HCT116 (cell line): ENCODE measurements around the gene CAPG. TPM values are rescaled to one million over a fixed set of nuclear protein-coding genes. Genes with fewer than 3 reads are reported as not detected.
A peak's percentile ranks its signal among the peaks of the same experiment; 100 is the strongest.

Experiments
- ATAC-seq: fragments of 200-7000 bp; cut with Tn5 transposase; 2 replicates; pipeline ENCODE4 v1.9.1; 2020; ENCODE audit warnings: mild to moderate bottlenecking, moderate library complexity
- BruUV-seq: library from RNA; stranded (reverse); fragments of 400-500 nt; replicated peaks from 2 replicates; lab custom pipeline; 2021; lab: Mats Ljungman, UMichigan
- CTCF ChIA-PET: fragments of 300-600 bp; sonication (Branson Sonifier 250); formaldehyde crosslinking; loops from one replicate; lab custom pipeline; 2021; ENCODE audit warnings: antibody characterized with exemption; lab: Charles Lee
- POLR2A ChIA-PET: fragments of 300-600, 350-600 bp; sonication (Branson Sonifier 250); formaldehyde crosslinking; loops from one replicate; lab custom pipeline; 2021; ENCODE audit warnings: antibody characterized with exemption; lab: Charles Lee
- RAD21 ChIA-PET, 2 experiments: fragments of 300-600 bp; sonication (Branson Sonifier 250); formaldehyde crosslinking; loops; one replicate each; lab custom pipeline; 2023; ENCODE audit warnings: low total read pairs in 2 of 2; ENCODE audit not compliant: uncharacterized antibody in 2 of 2, unreplicated experiment in 2 of 2, low non-redundant PET in 1 of 2; lab: Charles Lee
- DNase-seq: peaks from one replicate; pipeline ENCODE4 v3.0.0-alpha.2; 2010; ENCODE audit warnings: low read depth, low spot score
- H2AFZ ChIP-seq: fragments of 200-600 bp; shearing (Covaris generic), sonication (generic); 2 replicates; pipeline ENCODE4 v1.6.1; 2017; ENCODE audit warnings: low read depth, mixed run types, mixed read lengths, antibody characterized with exemption, low read length; ENCODE audit not compliant: poor library complexity, severe bottlenecking
- H3K27ac ChIP-seq: 2 replicates; pipeline ENCODE4 v1.5.1; 2012; ENCODE audit warnings: low read depth, low read length
- H3K27me3 ChIP-seq: fragments of 200-600 bp; sonication (generic); 2 replicates; pipeline ENCODE4 v1.6.1; 2016; ENCODE audit warnings: mixed run types, low read length, mixed read lengths; ENCODE audit not compliant: insufficient read depth
- H3K36me3 ChIP-seq, 2 experiments: fragments of 200-500 bp in 1 of 2; fragments of 200-600 bp in 1 of 2; sonication (Bioruptor generic) in 1 of 2; sonication (generic) in 1 of 2; 2 replicates each; pipeline versions ENCODE4 v1.5.1 to v1.6.1; 2014 to 2016; ENCODE audit warnings: low read length in 2 of 2, inconsistent platforms in 1 of 2, mixed read lengths in 1 of 2, mixed run types in 1 of 2; ENCODE audit not compliant: insufficient read depth in 2 of 2, control insufficient read depth in 1 of 2
- H3K4me1 ChIP-seq, 2 experiments: fragments of 200-600 bp in 1 of 2; sonication (generic) in 1 of 2; 2 replicates each; pipeline versions ENCODE4 v1.5.1 to v1.6.1; 2012 to 2017; ENCODE audit warnings: low read length in 2 of 2, inconsistent platforms in 1 of 2, mild to moderate bottlenecking in 1 of 2, mixed read lengths in 1 of 2, mixed run types in 1 of 2, moderate library complexity in 1 of 2; ENCODE audit not compliant: insufficient read depth in 2 of 2, control insufficient read depth in 1 of 2
- H3K4me2 ChIP-seq: fragments of 200-600 bp; sonication (generic); 2 replicates; pipeline ENCODE4 v1.6.1; 2017; ENCODE audit warnings: mixed run types, low read length, mixed read lengths
- H3K4me3 ChIP-seq, 2 experiments: fragments of 200-600 bp in 1 of 2; sonication (generic) in 1 of 2; replicated peaks in 1 of 2; 2 replicates each; pipeline ENCODE4 v1.5.1; 2011 to 2016; ENCODE audit warnings: low read length in 2 of 2, control low read depth in 1 of 2, low read depth in 1 of 2, mild to moderate bottlenecking in 1 of 2, mixed read lengths in 1 of 2, mixed run types in 1 of 2
- H3K79me2 ChIP-seq: fragments of 200-600 bp; sonication (generic); 2 replicates; pipeline ENCODE4 v1.6.1; 2017; ENCODE audit warnings: mild to moderate bottlenecking, mixed run types, low read length, moderate library complexity, mixed read lengths; ENCODE audit not compliant: insufficient read depth
- H3K9ac ChIP-seq: fragments of 200-600 bp; sonication (generic); 2 replicates; pipeline ENCODE4 v1.6.1; 2016; ENCODE audit warnings: low read length, mixed read lengths
- H3K9me2 ChIP-seq: fragments of 200-600 bp; sonication (generic), shearing (Covaris generic); 2 replicates; pipeline ENCODE4 v1.6.1; 2017; ENCODE audit warnings: mixed run types, mild to moderate bottlenecking, moderate library complexity; ENCODE audit not compliant: insufficient read depth
- H3K9me3 ChIP-seq, 2 experiments: fragments of 200-500 bp in 1 of 2; fragments of 200-600 bp in 1 of 2; sonication (Bioruptor generic) in 1 of 2; sonication (generic) in 1 of 2; 2 replicates each; pipeline ENCODE4 v1.6.1; 2014 to 2017; ENCODE audit warnings: low read length in 2 of 2, mixed read lengths in 2 of 2, inconsistent platforms in 1 of 2, low read depth in 1 of 2, mild to moderate bottlenecking in 1 of 2, mixed run types in 1 of 2, moderate library complexity in 1 of 2; ENCODE audit not compliant: control insufficient read depth in 1 of 2, insufficient read depth in 1 of 2
- H4K20me1 ChIP-seq: fragments of 200-600 bp; sonication (generic), shearing (Covaris generic); 2 replicates; pipeline ENCODE4 v1.6.1; 2017; ENCODE audit warnings: mixed run types, mild to moderate bottlenecking, moderate library complexity; ENCODE audit not compliant: insufficient read depth
- ATF3 ChIP-seq: IDR thresholded peaks from 2 replicates; pipeline ENCODE4 v1.6.1; 2012
- CBX3 ChIP-seq: IDR thresholded peaks from 2 replicates; pipeline ENCODE4 v1.6.1; 2012; ENCODE audit warnings: low read depth
- CEBPB ChIP-seq: IDR thresholded peaks from 2 replicates; pipeline ENCODE4 v1.6.1; 2012; ENCODE audit warnings: low read depth
- ELF1 ChIP-seq: IDR thresholded peaks from 2 replicates; pipeline ENCODE4 v1.6.1; 2012; ENCODE audit warnings: low read depth, borderline replicate concordance
- EZH2 ChIP-seq: fragments of 200-600 bp; sonication (generic); IDR thresholded peaks from 2 replicates; pipeline ENCODE4 v1.6.1; 2017; ENCODE audit warnings: antibody characterized with exemption, mixed run types
- JUND ChIP-seq: IDR thresholded peaks from 2 replicates; pipeline ENCODE4 v1.6.1; 2012
- MAX ChIP-seq: IDR thresholded peaks from 2 replicates; pipeline ENCODE4 v1.6.1; 2012
- POLR2A ChIP-seq: IDR thresholded peaks from 2 replicates; pipeline ENCODE4 v1.7.0; 2011; ENCODE audit warnings: borderline replicate concordance; ENCODE audit not compliant: insufficient read depth, insufficient read length; ENCODE audit errors: extremely low read depth
- POLR2AphosphoS5 ChIP-seq: IDR thresholded peaks from 2 replicates; pipeline ENCODE4 v1.6.1; 2011; ENCODE audit warnings: mild to moderate bottlenecking, low read depth, low read length, moderate library complexity
- RAD21 ChIP-seq: IDR thresholded peaks from 2 replicates; pipeline ENCODE4 v1.6.1; 2012; ENCODE audit warnings: low read depth, mild to moderate bottlenecking
- REST ChIP-seq: IDR thresholded peaks from 2 replicates; pipeline ENCODE4 v1.6.1; 2012; ENCODE audit warnings: low read depth
- SIN3A ChIP-seq: IDR thresholded peaks from 2 replicates; pipeline ENCODE4 v1.6.1; 2012; ENCODE audit warnings: low read depth
- SP1 ChIP-seq: IDR thresholded peaks from 2 replicates; pipeline ENCODE4 v1.6.1; 2012; ENCODE audit warnings: low read depth
- ZBTB33 ChIP-seq: IDR thresholded peaks from 2 replicates; pipeline ENCODE4 v1.6.1; 2011; ENCODE audit warnings: mild to moderate bottlenecking, low read length, moderate library complexity; ENCODE audit not compliant: insufficient replicate concordance; ENCODE audit errors: extremely low read depth
- intact Hi-C: fragments of 100-400 bp; cut with micrococcal nuclease; formaldehyde crosslinking; loops from 2 replicates; pipeline ENCODE4 v1.10.0; 2022
- total RNA-seq: library from RNA; stranded (reverse); gene quantifications from one replicate; pipeline ENCODE4 v1.2.1, GENCODE V29; 2021; ENCODE audit not compliant: unreplicated experiment

The CAPG gene
- total RNA-seq, 1 experiment from 2014 or later: 223 TPM

- TF ChIP-seq SIN3A (peak; percentile 93), ELF1 (no peak), JUND (peak; percentile 95), ATF3 (no peak), MAX (peak; percentile 87), SP1 (peak; percentile 97), EZH2 (no peak), CBX3 (peak; percentile 85), REST (no peak), POLR2AphosphoS5 (no peak)
These were observed 47.7 kb upstream of the CAPG start (continued) for GRCh38 chr2:85457877-85458316.

GRCh38 chr2:85457043-85457442 is 46.9 kb upstream of the CAPG start:
- H3K9ac ChIP-seq: no peak overlapping the region
- POLR2A ChIA-PET: interaction anchor here (1.4 to 4.5 kb wide), 6 partner anchors 11 to 89 kb away, joined by 3 to 23 read pairs (median 10); partner anchors contain the start of gene MAT2A
- H3K4me2 ChIP-seq: peak overlapping the region; percentile 75
- H3K9me2 ChIP-seq: no peaks in the 10 kb centered on the region
- RAD21 ChIA-PET: no interaction called here
- H3K9me3 ChIP-seq: no peaks in the 10 kb centered on the region
- H3K4me1 ChIP-seq: peaks cover 58 to 66% of the 10 kb centered on the region in 2 experiments
- no peaks in the 10 kb centered on the region for H4K20me1 ChIP-seq
- DNase-seq (no peak), ATAC-seq (no peak)
- CTCF ChIA-PET: no interaction called here
- peak overlapping the region; percentile 85 for H3K27ac ChIP-seq
- TF ChIP-seq SIN3A: no peak
- no peak for TF ChIP-seq JUND
- TF ChIP-seq POLR2A: no peak
- no peak for TF ChIP-seq CEBPB
- TF ChIP-seq ELF1: no peak
- no peak for TF ChIP-seq ZBTB33
- no peak for TF ChIP-seq RAD21
- no peak overlapping the region for H2AFZ ChIP-seq
- H3K4me3 ChIP-seq: no peak overlapping the region
- no peaks in the 10 kb centered on the region for H3K27me3 ChIP-seq
- H3K36me3 ChIP-seq: no peaks in the 10 kb centered on the region
- BruUV-seq: TSS peak; percentile 35
- no peaks in the 10 kb centered on the region for H3K79me2 ChIP-seq
- intact Hi-C loops: no loop called here
